Stimulated activated CD4-positive, alpha-beta T cell treated with anti-CD3 and anti-CD28 coated beads, Interleukin-15, amount 100 ng/mL, for 48 hours (primary cell): ENCODE results near the gene ASB18.

Source experiments
- DNase-seq, 2 donors: peaks; one replicate each; pipeline ENCODE4 v3.0.0-alpha.2; 2020; ENCODE audit warnings: low read depth in 2 of 2

The ASB18 gene

DNA sequence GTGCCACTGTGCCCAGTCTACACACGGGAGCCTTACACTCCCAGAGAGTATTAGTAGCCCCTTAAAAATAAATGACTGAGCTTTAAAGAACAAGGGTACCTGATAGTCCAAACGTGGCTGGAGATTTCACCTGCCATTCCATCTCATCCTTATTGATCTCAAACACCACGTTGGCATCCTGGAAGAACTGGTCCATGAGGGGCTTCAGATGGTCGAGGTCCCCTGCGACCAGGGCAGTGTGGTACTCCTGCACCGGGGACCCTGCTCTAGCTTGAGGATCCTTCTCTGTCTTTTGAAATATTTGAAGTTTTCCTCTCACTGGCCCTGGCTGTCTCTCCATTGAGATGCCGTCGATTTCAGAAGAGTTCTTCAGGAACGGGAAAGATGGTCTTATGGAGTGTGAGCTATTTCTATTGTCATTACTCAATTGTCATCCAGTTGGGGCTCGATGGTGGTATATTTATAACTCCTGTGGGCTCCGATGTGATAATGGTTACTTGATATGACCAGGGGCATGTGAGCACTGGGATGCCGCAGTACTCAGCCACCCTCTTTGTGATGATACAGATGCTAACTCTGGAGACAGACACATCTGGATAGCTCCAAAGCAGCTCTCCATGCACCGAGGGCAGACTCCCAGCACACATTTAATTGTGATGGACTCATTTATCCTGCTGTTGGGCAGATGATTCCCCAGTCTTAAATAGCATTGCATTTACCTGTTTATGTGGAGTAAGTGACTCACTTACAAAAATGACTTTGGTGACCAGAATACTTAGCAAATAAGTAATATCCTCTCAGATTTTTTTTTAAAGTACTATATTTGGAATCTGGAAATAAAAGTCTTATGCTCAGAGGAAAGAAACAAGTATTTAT lies 22.8 kb downstream of the ASB18 start:
- no peak for DNase-seq

DNA sequence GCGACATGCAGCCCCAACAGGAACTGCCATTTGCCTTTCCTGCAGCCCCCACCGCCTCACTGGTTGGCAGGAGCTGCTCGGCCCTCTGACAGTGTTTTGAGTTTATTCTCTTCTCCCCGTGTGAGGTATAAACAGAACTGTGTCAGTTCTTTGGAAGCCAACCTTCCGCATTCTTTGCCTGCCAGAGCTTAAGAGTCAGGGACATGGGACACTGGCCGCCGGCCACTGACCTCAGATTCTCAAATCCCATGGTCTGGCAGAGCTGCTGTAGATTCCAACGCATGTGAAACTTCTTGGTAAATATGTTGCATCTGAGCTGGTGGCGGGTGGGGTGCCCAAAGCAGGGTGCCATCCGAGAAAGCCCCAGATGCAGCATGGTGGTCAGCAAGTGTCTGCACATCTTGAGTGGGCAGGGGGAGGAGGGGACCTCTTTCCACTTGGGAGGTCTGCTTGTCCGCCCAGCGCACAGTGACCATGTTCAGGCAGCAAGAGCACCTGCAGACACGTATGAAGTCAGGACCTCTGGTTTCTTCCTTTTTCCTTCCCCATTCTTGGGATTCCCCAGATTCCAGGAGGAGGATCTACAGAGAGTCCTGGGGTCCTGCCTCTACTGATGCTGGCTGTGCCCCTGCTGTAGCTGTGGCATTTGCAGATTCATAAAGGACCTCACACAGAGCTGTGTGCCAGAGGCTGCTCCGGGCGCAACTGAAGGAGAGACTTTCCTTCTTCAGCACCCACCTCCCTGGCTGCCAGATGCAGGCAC lies 23.8 kb downstream of the ASB18 start:
- no peak for DNase-seq

DNA sequence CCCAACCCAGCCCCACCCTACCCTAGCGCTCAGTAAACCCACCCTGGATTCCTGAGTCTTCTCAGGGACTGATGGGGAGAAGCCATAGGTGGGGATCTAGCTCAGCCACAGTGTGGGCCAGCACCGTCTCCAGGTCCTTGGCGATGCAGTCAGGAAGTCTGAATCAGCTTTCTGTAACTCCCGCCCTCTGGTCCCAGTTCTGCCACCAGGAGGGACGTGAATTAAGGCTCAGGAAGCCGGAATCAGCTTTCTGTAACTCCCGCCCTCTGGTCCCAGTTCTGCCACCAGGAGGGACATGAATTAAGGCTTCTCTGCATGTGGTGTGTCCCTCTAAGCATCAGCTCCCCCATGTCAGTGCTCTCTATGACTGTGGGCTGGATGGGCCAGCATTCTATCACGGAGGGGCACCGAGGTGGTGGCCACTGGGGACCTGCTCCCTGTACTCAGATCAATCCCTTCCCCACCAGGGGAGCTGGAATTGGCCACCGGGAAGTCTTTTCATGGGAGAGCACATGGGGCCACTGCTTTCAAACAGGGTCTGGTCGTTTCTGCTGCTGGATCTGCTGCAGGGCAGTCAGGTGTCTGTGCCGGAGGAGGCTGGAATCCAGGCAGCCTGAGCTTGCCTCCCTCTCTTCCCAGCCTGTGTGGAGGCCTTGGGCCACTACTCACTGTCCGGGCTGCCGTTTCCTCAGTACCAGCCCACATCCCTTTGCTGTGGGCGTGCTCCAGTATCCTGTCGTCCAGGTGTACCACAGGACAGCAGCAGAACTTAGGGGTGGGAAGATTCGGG lies 24.7 kb downstream of the ASB18 start:
- no peak for DNase-seq

GRCh38 chr2:236238751-236239150 lies 25.5 kb downstream of the ASB18 start:
- no peak for DNase-seq

GRCh38 chr2:236237468-236238190 lies 26.6 kb downstream of the ASB18 start:
- no peak for DNase-seq

DNA sequence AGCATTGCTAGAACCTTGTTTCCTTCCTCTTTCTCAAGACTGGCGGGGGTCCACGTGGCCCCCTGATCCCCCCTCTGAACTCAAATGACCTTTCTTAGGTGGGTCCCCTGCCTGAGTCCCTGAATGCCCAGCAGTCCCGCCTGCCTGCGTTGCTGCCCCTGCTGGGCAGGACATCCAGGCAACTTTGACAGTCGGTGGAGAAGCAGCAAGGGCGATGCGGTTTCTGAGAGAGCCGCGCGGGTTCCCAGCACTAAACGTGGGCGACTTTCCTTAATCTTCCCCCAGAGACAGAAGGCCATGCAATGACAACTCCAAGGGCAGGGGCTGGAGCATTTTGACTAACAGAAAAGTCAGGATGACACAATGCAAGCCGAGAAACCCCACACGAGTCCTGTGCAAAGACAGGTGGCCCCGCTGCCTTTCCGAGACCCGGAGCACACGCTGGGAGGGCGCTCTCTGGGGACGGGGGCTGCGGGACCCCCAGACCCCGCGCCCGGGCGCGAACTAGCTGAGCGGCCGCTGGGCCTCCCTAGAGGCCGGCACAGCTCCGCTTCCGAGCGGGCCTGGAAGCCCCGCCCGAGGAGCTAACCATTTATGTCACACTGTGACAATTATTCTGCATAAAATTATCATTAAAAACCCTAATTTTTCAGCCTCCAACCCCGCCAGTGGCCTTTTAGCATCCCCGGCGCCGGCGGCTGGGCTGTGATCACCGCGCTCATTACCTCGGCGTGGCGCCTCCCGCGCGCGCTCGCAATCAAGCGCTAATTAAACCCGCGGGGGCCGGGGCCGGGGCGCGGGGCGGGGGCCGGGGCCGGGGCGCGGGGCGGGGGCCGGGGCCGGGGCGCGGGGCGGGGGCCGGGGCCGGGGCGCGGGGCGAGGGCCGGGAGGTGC lies 27.4 kb downstream of the ASB18 start:
- no peak for DNase-seq

DNA sequence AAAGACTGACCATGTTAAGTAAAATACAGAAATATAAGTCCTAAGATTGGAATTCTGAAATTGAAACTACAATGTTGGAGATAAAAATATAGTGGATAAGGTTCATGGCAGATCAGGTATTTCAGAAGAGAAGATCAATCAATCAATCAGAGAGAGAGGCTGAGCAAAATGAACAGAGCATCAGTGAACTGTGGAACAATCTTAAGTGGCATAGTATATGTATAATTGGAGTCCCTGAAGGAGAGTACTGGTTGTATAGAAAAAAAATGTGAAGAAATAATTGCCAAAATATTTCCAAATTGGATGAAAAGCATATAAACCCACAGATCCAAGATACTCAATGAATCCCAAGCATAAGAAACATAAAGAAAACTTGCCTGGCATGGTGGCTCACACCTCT lies 35.0 kb downstream of the ASB18 start:
- no peak for DNase-seq

GRCh38 chr2:236223675-236224074 lies 40.5 kb downstream of the ASB18 start:
- DNase-seq = no peak

GRCh38 chr2:236221798-236222197 lies 42.4 kb downstream of the ASB18 start:
- DNase-seq = no peak

DNA sequence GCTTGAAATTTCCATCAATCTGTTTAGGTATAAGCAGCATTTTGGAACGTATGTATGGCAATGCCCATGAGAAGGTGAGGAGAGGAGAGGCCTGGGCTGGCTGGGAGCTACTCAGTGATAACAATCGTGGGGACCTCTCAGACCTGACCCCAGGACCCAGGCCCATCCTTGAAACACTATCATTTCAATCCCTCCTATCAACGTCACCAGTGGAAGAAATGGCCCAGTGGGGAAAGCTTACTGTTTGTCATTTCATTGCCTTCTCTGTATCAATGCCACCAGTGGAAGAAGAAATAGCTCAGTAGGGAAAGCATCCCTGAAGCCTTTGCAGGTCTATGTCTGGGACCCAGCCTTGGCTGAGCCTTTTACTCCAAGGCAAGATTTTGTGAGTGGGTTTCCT lies 44.8 kb downstream of the ASB18 start:
- DNase-seq = no peak

GRCh38 chr2:236217926-236218325 lies 46.3 kb downstream of the ASB18 start:
- no peak for DNase-seq

DNA sequence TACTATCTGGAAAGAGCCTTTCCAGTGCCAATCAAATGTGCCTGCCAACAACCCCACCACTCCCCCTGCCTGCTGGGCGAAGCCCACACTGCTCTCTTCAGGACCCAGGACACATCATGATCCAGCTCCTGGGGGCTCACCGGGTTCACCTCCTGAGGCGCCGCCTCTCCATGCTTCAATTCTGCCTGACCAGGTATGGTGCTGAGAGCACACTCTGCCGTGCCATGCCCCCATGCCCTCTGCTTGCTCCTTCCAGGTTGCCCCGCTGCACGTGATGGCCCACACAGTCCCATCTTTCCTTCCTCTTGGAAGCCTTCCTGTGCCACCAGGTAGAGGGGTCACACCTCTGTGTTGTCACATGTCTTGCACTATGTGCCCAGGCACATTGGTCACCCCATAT lies 47.5 kb downstream of the ASB18 start:
- no peak for DNase-seq

DNA sequence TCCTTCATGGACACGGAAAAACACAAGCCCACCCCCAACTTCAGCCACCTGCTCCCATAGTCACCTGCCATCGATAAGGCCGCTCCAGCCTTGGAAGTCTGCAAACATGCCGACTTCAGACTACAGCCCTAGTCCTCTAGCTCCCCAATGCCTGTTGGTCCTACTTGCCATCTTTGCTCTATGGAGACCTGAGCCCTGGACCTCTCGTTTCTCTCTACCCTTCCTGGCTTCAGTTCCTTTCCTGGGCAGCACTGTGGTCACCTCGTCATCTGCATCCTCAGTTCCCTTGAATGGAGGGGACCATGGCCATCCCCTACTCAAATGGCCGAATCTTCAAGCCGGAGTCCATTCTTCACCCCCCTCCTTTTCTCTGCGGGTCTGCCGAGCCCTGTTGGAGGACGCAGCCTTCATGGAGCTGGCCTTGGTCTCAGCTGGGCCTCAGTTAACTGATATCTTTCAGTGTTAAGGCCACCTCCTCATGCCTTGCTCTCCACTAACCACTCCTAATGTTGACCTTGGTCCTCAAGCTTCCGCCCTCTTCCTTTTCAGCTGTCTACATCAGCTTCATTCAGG lies 48.4 kb downstream of the ASB18 start:
- DNase-seq = no peak

DNA sequence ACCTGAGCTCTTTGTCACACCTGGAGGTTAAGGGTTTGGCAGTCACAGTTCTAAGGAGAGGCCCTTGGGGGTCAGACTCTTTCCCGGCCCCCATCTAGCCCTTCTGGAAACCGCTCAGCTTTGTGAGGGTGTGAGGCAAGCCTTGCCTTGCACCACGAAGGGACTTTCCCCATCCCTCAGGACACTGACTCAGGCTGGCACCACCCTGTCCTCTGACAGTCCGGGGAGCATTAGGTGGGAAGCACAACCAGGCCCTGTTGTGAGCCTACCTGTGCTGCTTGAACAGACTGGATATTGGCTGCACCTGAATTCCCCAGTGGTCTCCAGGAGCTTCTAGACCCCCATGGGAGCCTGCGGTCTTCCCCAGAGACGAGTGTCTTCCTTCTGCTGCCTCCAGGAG lies 49.0 kb downstream of the ASB18 start:
- no peak for DNase-seq

DNA sequence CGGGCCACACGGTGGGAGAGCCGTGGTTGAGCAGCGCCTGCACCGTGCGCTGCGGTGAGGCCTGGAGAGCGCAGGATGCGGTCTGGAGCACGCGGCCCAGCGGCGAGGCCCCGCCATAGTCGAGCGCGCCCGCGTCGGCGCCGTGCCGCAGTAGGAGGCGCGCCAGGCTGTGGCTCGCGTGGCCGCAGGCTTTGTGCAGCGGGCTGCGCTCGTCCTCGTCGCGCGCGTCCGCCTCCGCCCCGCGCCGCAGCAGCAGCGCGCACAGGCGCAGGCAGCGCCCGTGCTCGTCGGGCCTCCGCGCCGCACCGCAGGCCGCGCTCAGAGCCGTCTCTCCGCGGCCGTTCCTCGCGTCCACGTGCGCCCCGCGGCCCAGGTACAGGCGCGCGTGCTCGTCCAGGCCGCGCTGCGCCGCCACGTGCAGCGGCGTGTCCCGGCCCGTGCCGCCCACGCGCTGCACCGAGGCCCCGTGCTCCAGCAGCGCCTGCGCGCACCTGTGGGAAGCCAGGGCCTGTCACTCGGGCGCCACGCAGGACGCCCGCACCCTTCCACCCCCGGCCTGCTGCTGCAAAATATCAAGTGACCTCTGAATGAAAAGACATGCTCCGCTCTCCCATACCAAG lies 49.7 kb downstream of the ASB18 start:
- DNase-seq = no peak

DNA sequence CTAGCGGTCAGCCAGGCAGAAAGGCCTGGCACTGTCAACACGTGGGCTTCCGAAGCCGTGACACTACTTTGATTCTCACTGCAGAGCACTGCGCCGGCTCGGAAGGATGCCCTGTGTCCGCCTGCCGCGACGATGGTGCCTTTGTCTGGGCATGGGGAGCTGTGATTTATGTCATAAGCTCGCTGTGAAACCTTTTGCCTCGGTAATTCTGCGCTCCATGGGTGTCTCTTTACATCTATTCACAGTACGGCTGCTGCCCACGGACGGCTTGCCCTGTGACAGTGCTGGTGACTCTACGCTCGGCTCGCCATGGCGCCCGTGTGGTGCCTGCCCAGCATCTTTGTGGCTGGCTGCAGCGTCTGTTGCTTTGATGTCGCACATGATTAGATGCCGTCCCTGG lies 52.9 kb downstream of the ASB18 start:
- no peak for DNase-seq

- no peak for DNase-seq
Observed at GRCh38 chr2:236210536-236210935, 53.7 kb downstream of the ASB18 start.

GRCh38 chr2:236209996-236210395 lies 54.2 kb downstream of the ASB18 start:
- DNase-seq = no peak

DNA sequence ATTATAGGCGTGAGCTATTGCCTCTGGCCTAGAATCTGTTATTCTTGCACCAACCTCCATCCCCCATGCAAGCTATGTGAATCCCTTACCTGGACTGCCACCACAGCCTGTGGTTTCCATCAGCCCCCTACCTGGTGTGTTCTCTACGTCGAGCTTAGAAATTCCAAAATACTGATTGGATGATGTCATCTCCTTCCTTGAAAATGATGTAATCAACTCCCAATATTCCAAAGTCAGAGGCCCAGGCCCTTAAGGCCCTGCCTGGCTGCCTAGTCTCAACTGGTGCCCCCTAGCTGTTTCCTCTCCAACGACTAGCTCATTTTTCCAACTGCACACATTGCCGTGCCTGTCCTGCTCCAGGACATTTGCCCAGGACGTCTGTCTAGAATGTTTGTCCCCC lies 54.7 kb downstream of the ASB18 start:
- no peak for DNase-seq
